Activated CD4-positive, CD25-positive, alpha-beta regulatory T cell treated with anti-CD3 and anti-CD28 coated beads, Interleukin-2, amount 50 U/mL, for 72 hours (primary cell): ENCODE results near the gene SLC45A3.

ENCODE experiments used
- DNase-seq: peaks from one replicate; pipeline ENCODE4 v3.0.0; 2021

The SLC45A3 gene

GRCh38 chr1:205699416-205699815 lies 19.1 kb upstream of the SLC45A3 start:
- DNase-seq, result no peak

GRCh38 chr1:205698921-205699320 lies 18.6 kb upstream of the SLC45A3 start:
- DNase-seq, result no peak

DNA sequence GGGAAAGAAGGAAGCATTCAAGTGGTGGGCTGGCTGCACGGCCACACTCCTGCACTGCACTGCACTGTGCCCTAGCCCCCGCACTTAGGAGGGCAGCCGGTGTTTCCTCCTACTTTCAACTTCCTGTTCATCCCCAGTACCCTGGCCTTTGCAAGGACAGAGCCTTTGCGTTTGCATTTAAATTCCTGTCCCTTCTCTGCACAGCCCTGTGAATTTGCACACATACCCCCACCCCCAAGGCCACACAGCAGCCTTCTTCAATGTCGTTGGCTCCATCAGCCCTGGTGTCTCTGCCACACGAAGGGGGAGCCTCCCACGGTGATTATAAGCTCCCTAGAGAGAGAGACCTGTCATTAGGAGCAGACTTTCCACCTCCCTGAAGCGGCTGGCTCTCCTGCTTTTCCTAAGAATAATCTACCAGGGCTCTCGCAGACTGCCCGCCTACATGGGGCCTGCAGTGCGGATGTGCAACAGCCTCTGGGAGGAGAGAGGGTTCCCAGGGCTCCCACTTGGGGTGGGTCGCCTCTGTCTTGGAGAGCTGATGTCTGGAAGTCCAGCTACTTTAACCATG lies 13.2 kb upstream of the SLC45A3 start:
- DNase-seq, result no peak

- DNase-seq, result no peak
Observed at GRCh38 chr1:205692423-205692822, 12.1 kb upstream of the SLC45A3 start.

GRCh38 chr1:205690122-205690756 lies 9.9 kb upstream of the SLC45A3 start:
- no peak for DNase-seq

DNA sequence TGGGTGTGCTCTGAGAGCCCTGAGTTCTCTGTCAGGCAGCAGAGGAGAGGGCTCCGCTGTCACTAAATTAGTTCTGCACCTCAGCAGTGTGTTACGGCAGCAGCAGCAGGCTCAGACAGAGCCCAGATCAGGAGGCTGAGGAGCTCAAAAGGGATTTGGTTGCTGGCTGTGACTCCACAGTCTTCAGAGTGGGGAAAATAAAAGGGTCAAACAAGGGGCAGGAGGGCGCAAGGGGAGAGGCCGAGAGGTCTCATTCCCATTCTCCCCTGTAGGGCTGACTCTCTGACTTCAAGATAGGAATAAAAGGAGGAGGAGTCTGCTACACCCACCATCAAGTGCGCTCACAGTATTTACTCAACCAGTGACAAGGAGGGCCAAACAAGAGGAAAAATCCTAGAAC lies 9.2 kb upstream of the SLC45A3 start:
- no peak for DNase-seq

DNA sequence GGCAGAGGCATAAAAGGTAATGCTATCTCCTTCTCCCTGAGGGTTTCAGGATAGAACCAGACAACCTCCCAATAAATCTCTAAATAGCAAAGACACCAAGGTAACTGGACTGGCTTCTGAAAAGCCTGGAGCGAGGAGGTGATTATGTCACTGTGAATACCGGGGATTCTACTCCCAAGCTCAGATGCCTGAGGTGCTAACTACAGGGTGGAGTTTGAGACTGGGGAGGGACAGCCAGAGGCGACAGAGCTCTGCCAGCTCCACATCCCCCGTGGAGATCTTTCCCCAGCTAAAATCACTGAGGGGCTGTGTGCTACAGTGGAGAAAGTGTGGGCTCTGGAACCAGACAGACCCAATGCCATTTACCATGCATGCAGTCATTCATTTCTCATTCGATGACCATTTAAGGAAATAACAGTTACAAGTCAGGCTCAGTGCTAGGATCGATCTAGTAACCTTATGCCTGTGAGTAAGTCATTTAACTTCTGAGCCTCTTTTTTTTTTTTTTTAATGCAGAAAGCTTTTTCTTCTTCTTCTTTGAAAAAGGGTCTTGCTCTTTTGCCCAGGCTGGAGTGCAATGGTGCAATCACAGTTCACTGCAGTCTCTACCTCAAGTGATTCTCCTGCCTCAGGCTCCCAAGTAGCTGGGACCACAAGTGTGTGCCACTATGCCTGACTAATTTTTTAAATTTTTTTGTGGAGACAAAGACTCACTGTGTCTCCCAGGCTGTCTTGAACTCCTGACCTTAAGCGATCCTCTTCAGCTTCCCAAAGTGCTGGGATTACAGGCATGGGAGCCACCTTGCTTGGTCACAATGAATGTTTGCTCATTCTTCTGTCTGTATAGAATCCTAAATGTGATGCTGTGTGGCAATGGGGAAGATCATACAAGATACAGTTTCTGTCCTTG lies 8.1 kb upstream of the SLC45A3 start:
- no peak for DNase-seq

DNA sequence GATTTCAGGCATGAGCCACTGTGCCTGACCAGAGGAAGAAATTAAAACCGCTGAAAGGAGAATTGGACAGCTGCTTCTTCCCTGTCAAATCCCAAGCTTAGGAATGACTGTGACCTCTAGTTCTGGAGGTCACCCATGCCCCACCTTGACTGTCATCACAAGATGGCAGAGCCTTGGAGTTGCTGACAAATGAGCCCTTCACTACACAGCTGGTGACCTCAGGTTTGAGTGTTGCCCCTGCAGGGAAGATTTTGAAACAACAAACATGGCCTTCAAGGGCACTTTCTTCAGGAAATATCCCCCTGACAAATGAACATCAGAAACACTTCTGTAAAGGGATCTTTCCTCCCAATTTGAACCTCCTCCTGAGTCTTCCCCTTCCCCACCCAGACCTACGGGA lies 6.9 kb upstream of the SLC45A3 start:
- DNase-seq, result no peak

GRCh38 chr1:205681364-205681763 lies 1.1 kb upstream of the SLC45A3 start:
- no peak for DNase-seq

- no peak for DNase-seq
Observed at GRCh38 chr1:205678286-205679111, 1.8 kb downstream of the SLC45A3 start.

- no peak for DNase-seq
Observed at GRCh38 chr1:205677167-205677566, 3.1 kb downstream of the SLC45A3 start.

- no peak for DNase-seq
Observed at GRCh38 chr1:205676597-205676996, 3.7 kb downstream of the SLC45A3 start.

- DNase-seq, result no peak
Observed at GRCh38 chr1:205676002-205676401, 4.3 kb downstream of the SLC45A3 start.

GRCh38 chr1:205675247-205675646 lies 5.1 kb downstream of the SLC45A3 start:
- DNase-seq, result no peak

DNA sequence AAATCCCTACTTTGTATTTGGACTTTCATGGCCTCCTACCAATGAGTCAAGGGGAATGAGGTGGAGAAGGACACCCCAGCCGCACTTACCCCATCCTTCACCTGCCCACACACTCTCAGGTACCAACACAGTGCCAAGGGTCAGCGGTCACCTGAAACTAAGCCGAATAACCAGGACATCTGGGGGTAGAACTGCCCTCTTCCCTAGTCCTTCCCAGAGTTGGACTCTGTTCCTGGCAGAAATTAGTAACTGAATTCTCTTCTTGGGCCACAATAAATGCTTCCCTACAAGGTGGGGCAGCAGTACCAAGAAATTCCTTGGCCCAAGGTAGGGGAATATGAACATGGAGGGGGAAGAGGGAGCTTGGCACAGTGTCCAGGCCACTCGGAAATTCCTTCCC lies 7.3 kb downstream of the SLC45A3 start:
- no peak for DNase-seq

GRCh38 chr1:205672395-205672889 lies 7.9 kb downstream of the SLC45A3 start:
- DNase-seq, result no peak

DNA sequence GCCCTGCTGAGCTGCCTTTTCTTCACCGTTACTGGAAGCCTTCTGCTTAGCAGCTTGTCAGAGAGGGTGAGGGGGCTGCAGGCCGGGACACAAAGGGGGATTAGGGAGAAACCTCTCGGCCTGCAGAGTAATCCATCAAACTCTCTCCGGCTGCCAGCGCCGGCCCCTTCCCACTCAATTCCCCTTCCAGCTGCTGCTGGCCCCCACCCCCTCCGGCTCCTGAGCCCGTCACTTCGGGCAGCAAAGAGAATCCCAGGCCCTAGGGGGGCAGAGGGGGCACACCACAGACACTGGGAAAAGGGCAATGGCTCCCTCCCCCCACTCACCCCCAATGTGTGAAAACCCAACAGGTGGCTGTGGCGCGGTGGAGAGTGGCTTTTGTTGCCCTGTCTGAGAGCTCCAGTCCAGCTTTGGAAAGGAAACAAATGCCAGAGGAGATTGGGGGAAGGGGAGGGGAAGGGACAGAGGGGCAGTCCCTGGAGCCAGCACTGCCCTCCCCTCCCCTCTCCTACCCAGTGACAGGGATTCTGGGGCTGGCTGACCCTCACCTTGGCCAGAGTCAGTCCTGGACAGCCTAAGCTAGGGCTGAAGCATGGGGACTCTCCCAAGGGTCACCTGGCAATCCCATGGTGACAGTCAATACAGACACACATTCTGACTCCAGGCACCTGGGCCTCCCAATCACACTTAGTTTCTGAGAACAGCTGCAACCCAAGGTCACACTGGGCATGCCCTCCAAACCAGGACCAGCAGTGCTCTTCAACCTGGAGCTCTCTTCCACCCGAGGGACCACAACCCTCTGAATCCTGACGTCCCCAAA lies 9.5 kb downstream of the SLC45A3 start:
- no peak for DNase-seq

GRCh38 chr1:205670150-205670446 lies 10.2 kb downstream of the SLC45A3 start:
- DNase-seq, result no peak

- no peak for DNase-seq
Observed at GRCh38 chr1:205669341-205670149, 10.8 kb downstream of the SLC45A3 start.

- DNase-seq, result no peak
Observed at GRCh38 chr1:205668951-205669340, 11.4 kb downstream of the SLC45A3 start.

DNA sequence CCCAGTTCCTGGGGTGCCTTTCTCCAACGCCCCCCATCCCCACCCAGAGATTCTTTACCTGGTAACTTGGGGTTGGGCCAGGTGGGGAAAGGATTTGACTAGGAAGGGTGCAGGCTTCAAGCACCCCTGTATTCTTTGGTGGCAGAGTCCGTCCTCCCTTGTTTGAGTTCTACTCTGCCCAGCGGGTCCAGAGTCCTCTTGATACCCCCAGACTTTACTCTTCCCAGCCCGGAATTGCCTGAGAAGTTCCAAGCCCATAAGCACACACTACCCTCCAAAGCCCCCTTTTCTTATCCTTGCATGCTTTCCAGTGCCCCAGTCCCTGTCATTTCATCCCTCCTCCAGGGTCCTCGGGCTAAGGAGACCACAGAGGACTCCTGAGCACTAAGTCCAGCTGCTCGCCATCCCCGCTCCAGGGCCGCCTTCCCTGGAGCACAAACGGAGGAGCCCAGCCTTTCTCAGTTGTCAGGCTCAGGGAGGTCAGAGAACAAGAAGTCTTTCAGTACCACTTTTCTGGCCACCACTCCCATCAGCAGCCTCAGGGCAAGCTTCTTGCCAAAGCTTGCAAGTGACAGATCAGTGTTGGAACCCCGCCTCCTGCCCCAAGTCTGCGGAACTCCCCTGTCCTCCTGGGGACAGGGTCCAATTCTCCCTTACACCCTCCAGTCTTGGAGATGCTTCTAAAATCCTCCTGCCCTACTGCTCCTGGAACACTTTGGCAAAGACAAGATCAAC lies 12.2 kb downstream of the SLC45A3 start:
- DNase-seq, result no peak
